Adrenal gland (tissue), 12 donors: ENCODE results near the gene OAS2. TPM values are rescaled to one million over a fixed set of nuclear protein-coding genes. Genes with fewer than 3 reads are reported as not detected.

Experiments used
- DNase-seq, 7 donors: peaks; one replicate each; pipeline ENCODE4 v3.0.0-alpha.2; 2019 to 2020
- H3K27ac ChIP-seq, 5 donors: fragments of 200-600 bp; sonication (generic) in 4 of 5; 1 replicate in 3 of 5; 2 replicates in 2 of 5; pipeline versions ENCODE4 v1.5.1 to v1.8.0; 2016 to 2020; ENCODE audit warnings: mild to moderate bottlenecking in 1 of 5
- H3K27me3 ChIP-seq: fragments of 200-600 bp; 2 replicates; pipeline ENCODE4 v1.8.0; 2021
- H3K36me3 ChIP-seq, 2 donors: fragments of 200-600 bp; replicated peaks in 1 of 2; 1 replicate in 1 of 2; 2 replicates in 1 of 2; pipeline versions ENCODE4 v1.5.1 to v1.8.0; 2018 to 2022
- H3K4me1 ChIP-seq, 2 donors: fragments of 200-600 bp; replicated peaks in 1 of 2; 1 replicate in 1 of 2; 2 replicates in 1 of 2; pipeline versions ENCODE4 v1.5.1 to v1.8.0; 2018 to 2021
- H3K4me3 ChIP-seq, 4 donors: fragments of 200-600 bp; sonication (generic) in 3 of 4; one replicate each; pipeline ENCODE4 v1.5.1; 2016 to 2018
- H3K9me3 ChIP-seq, 3 donors: fragments of 200-600 bp; sonication (generic) in 1 of 3; replicated peaks in 1 of 3; 1 replicate in 2 of 3; 2 replicates in 1 of 3; pipeline versions ENCODE4 v1.5.1 to v1.8.0; 2016 to 2021
- CTCF ChIP-seq, 6 experiments: fragments of 450-650 bp in 4 of 6; fragments of 200-600 bp in 2 of 6; sonication (generic) in 1 of 6; IDR thresholded peaks; 1 replicate in 5 of 6; 2 replicates in 1 of 6; pipeline versions ENCODE4 v1.5.1 to v1.8.0; 2016 to 2021; ENCODE audit warnings: antibody characterized with exemption in 6 of 6, mild to moderate bottlenecking in 2 of 6, moderate library complexity in 1 of 6
- POLR2A ChIP-seq, 2 donors: fragments of 450-650 bp; IDR thresholded peaks; one replicate each; pipeline ENCODE4 v1.6.1; 2017; ENCODE audit warnings: antibody characterized with exemption in 2 of 2, mild to moderate bottlenecking in 2 of 2, moderate library complexity in 1 of 2
- WGBS, 4 donors: extraction: QIAGEN DNeasy Blood & Tissue Kit in 2 of 4; methylation state at CpG; one replicate each; pipeline versions ENCODE4 v1.1.5 to v1.1.7; 2013 to 2017; 5-methylcytosine and 5-hydroxymethylcytosine counted together
- intact Hi-C, 2 donors: fragments of 100-400 bp; cut with DNase I; formaldehyde crosslinking; loops; one replicate each; pipeline versions ENCODE4 v1.14.1 to v1.15.0; 2022 to 2023
- polyA plus RNA-seq, 3 donors: library from polyadenylated mRNA; stranded (reverse); fragments of 200-250 nt in 2 of 3; fragments of 350-450 nt in 1 of 3; fragmentation: Illumina TruSeq in 1 of 3; extraction: RNeasy Lipid Tissue Mini Kit (QIAGEN cat#74804) in 1 of 3; gene quantifications; one replicate each; pipeline ENCODE4 v1.2.3, GENCODE V29; 2013 to 2014
- total RNA-seq, 9 donors: library from RNA; depleted of rRNA in 4 of 9; stranded (reverse); fragments of >200 nt in 4 of 9; fragments of 120-200 nt in 1 of 9; fragmentation: NEBNext Ultra II Directional in 1 of 9; extraction: Animal tissue kit (Norgen Biotek cat#: 25700) in 1 of 9; gene quantifications; one replicate each; pipeline versions ENCODE4 v1.1.0 to v1.2.4, GENCODE V29; 2013 to 2023
- donor health status: healthy with polysubstance abuse.
- donor health status: Bipolar disorder and iron deficiency.
- donor health status: DM: yes; HTN: yes; CAD: no.
- donor health status: DM: no; HTN: no; CAD: no.
- donor health status: DM: no; HTN: no; CAD: no.
- donor health status: DM: yes; HTN: yes; CAD: no.

The OAS2 gene
- total and polyA plus RNA-seq, 12 donors, result 2.5 to 30.4 (median 8.5) TPM

- Histone ChIP-seq H3K4me1 (no peaks in the 10 kb centered on the region), H3K4me3 (no peak overlapping the region), H3K9me3 (no peaks in the 10 kb centered on the region), H3K36me3 (no peaks in the 10 kb centered on the region), H3K27ac (no peak overlapping the region), H3K27me3 (no peaks in the 10 kb centered on the region)
- intact Hi-C loops, result no loop called here
- TF ChIP-seq POLR2A (IDR thresholded peaks at IDR 0.05) (no peak), CTCF (IDR thresholded peaks at IDR 0.05) (no peak)
- 59 to 74% (median 67%) methylated on average over 4 of the region's 4 CpGs for WGBS, 4 donors
- DNase-seq, result no peak
These were observed 49.4 kb downstream of the OAS2 start for GRCh38 chr12:113027726-113028125.

GRCh38 chr12:113030875-113031525 lies 52.7 kb downstream of the OAS2 start:
- H3K4me1 ChIP-seq, result no peaks in the 10 kb centered on the region
- TF ChIP-seq CTCF (IDR thresholded peaks at IDR 0.05), result peak; percentile 76 to 94 (median 86)
- TF ChIP-seq POLR2A (IDR thresholded peaks at IDR 0.05), result no peak
- intact Hi-C loops, result loop anchor here in 1 of 2 donors (2.0 kb wide), 1 partner anchor 38 kb away; no protein-coding TSS in a partner anchor
- no peaks in the 10 kb centered on the region for H3K9me3 ChIP-seq
- H3K36me3 ChIP-seq, result no peaks in the 10 kb centered on the region
- H3K4me3 ChIP-seq, result no peak overlapping the region
- no peaks in the 10 kb centered on the region for H3K27me3 ChIP-seq
- peak; percentile 26 to 76 (median 65) for DNase-seq
- no peak overlapping the region for H3K27ac ChIP-seq
- 8 to 10% (median 8%) methylated on average over 9 of the region's 9 CpGs for WGBS, 4 donors

GRCh38 chr12:113039911-113040445 lies 61.7 kb downstream of the OAS2 start:
- 73 to 84% (median 75%) methylated on average over 4 of the region's 4 CpGs for WGBS, 4 donors
- H3K36me3 ChIP-seq, result no peaks in the 10 kb centered on the region
- peak overlapping the region in 1 of 5 donors; percentile 37 for H3K27ac ChIP-seq
- H3K4me1 ChIP-seq, result peaks cover 0 to 10% of the 10 kb centered on the region in 2 donors
- intact Hi-C loops, result no loop called here
- H3K27me3 ChIP-seq, result no peaks in the 10 kb centered on the region
- TF ChIP-seq POLR2A (IDR thresholded peaks at IDR 0.05) (no peak), CTCF (IDR thresholded peaks at IDR 0.05) (no peak)
- H3K9me3 ChIP-seq, result no peaks in the 10 kb centered on the region
- H3K4me3 ChIP-seq, result no peak overlapping the region
- DNase-seq, result no peak

GRCh38 chr12:113040722-113041171 lies 62.4 kb downstream of the OAS2 start:
- Histone ChIP-seq H3K36me3 (no peaks in the 10 kb centered on the region), H3K4me1 (peaks cover 0 to 10% of the 10 kb centered on the region in 2 donors), H3K27me3 (no peaks in the 10 kb centered on the region), H3K27ac (peak overlapping the region in 1 of 5 donors; percentile 58), H3K9me3 (no peaks in the 10 kb centered on the region), H3K4me3 (no peak overlapping the region)
- intact Hi-C loops, result no loop called here
- WGBS, 4 donors, result 44 to 57% (median 49%) methylated on average over 7 of the region's 7 CpGs
- TF ChIP-seq POLR2A (IDR thresholded peaks at IDR 0.05), result no peak
- no peak for TF ChIP-seq CTCF (IDR thresholded peaks at IDR 0.05)
- peak in 6 of 7 donors; percentile 67 to 86 (median 72) for DNase-seq
